HG02678 (cell line): ENCODE data around the gene FUBP3.
"Not testable (repeated sequence)": the region's sequence is repeated elsewhere in the genome, so short reads cannot be mapped to it uniquely, and the experiment has no call there.

Source experiments
- ATAC-seq: cut with Tn5 transposase; IDR thresholded peaks from one replicate; pipeline ENCODE4 v1.9.1; 2021; ENCODE audit warnings: mild to moderate bottlenecking, moderate library complexity; ENCODE audit not compliant: unreplicated experiment

The FUBP3 gene

GRCh38 chr9:130680836-130681768, 101.7 kb downstream of the FUBP3 start:
- ATAC-seq, result no peak

- ATAC-seq, result no peak
These were observed 102.5 kb downstream of the FUBP3 start for GRCh38 chr9:130681769-130682420.

- ATAC-seq, result no peak
These were observed 103.2 kb downstream of the FUBP3 start for GRCh38 chr9:130682421-130683121.

GRCh38 chr9:130685104-130685503, 105.7 kb downstream of the FUBP3 start:
- ATAC-seq, result no peak

GRCh38 chr9:130685945-130686344, 106.6 kb downstream of the FUBP3 start:
- not testable (repeated sequence) for ATAC-seq

GRCh38 chr9:130687615-130688014, 108.2 kb downstream of the FUBP3 start:
- no peak for ATAC-seq
